ENCODE data around the gene CNP. TPM values are rescaled to one million over a fixed set of nuclear protein-coding genes. Genes with fewer than 3 reads are reported as not detected.

CNP gene
- total RNA-seq, 1 donor from 2014 or later = 79.4 TPM

- Mint-ChIP-seq H3K9me3 (ENCODE audit: low read depth) (no peaks in the 10 kb centered on the region), H3K27ac (ENCODE audit: unreplicated experiment) (no peak overlapping the region), H3K36me3 (ENCODE audit: low read depth) (peaks cover 3% of the 10 kb centered on the region), H3K27me3 (ENCODE audit: low read depth) (peaks cover 3% of the 10 kb centered on the region), H3K4me3 (ENCODE audit: unreplicated experiment) (no peak overlapping the region), H3K4me1 (ENCODE audit: low read depth) (peaks cover 21% of the 10 kb centered on the region)
- DNase-seq (ENCODE audit: low spot score) = no peak
- TF ChIP-seq, protein P1, sequence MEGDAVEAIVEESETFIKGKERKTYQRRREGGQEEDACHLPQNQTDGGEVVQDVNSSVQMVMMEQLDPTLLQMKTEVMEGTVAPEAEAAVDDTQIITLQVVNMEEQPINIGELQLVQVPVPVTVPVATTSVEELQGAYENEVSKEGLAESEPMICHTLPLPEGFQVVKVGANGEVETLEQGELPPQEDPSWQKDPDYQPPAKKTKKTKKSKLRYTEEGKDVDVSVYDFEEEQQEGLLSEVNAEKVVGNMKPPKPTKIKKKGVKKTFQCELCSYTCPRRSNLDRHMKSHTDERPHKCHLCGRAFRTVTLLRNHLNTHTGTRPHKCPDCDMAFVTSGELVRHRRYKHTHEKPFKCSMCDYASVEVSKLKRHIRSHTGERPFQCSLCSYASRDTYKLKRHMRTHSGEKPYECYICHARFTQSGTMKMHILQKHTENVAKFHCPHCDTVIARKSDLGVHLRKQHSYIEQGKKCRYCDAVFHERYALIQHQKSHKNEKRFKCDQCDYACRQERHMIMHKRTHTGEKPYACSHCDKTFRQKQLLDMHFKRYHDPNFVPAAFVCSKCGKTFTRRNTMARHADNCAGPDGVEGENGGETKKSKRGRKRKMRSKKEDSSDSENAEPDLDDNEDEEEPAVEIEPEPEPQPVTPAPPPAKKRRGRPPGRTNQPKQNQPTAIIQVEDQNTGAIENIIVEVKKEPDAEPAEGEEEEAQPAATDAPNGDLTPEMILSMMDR (IDR thresholded peaks at IDR 0.05) = no peak
These were observed 60.4 kb downstream of the CNP start for GRCh38 chr17:42026857-42027589.

Other genes starting within 250 kb of the CNP start
- gene HAP1, start 232.2 kb upstream of the CNP start, total RNA-seq = not detected in 3 replicates
- gene JUP, start 180.1 kb upstream of the CNP start, total RNA-seq = 8.1 to 22.0 TPM (median 18.8 TPM) in 3 replicates
- gene P3H4, start 154.8 kb upstream of the CNP start, total RNA-seq = 83.8 to 109 TPM (median 84.8 TPM) in 3 replicates
- 557 to 584 TPM (median 567 TPM) in 3 replicates for gene FKBP10, start 153.8 kb upstream of the CNP start, total RNA-seq
- 39.8 to 52.4 TPM (median 47.8 TPM) in 3 replicates for gene NT5C3B, start 130.6 kb upstream of the CNP start, total RNA-seq
- gene KLHL10, start 129.0 kb upstream of the CNP start, total RNA-seq = 0.67 TPM in 1 of 3 replicates, not detected in the others
- 12.9 to 15.3 TPM (median 14.6 TPM) in 3 replicates for gene KLHL11, start 101.4 kb upstream of the CNP start, total RNA-seq
- gene ACLY, start 47.8 kb upstream of the CNP start, total RNA-seq = 181 to 189 TPM (median 187 TPM) in 3 replicates
- gene ODAD4, start 36.2 kb upstream of the CNP start, total RNA-seq = 0.70 to 0.99 TPM (median 0.77 TPM) in 3 replicates
- gene DNAJC7, start 50.6 kb downstream of the CNP start, total RNA-seq = 51.1 to 61.0 TPM (median 51.2 TPM) in 3 replicates
- 54.7 to 57.0 TPM (median 56.9 TPM) in 3 replicates for gene NKIRAS2, start 53.3 kb downstream of the CNP start, total RNA-seq
- 0.24 to 0.77 TPM (median 0.62 TPM) in 3 replicates for gene C17orf113, start 83.8 kb downstream of the CNP start, total RNA-seq
- gene ZNF385C, start 131.7 kb downstream of the CNP start, total RNA-seq = 0.07 to 0.18 TPM in 2 of 3 replicates, not detected in the other
- 0.53 to 0.64 TPM (median 0.55 TPM) in 3 replicates for gene DHX58, start 145.9 kb downstream of the CNP start, total RNA-seq
- 21.7 to 38.0 TPM (median 22.3 TPM) in 3 replicates for gene KAT2A, start 154.6 kb downstream of the CNP start, total RNA-seq
- gene HSPB9, start 156.0 kb downstream of the CNP start, total RNA-seq = not detected in 3 replicates
- gene RAB5C, start 188.2 kb downstream of the CNP start, total RNA-seq = 107 to 118 TPM (median 116 TPM) in 3 replicates
- not detected in 3 replicates for gene KCNH4, start 214.3 kb downstream of the CNP start, total RNA-seq
- gene HCRT, start 218.7 kb downstream of the CNP start, total RNA-seq = not detected in 3 replicates
- 3.5 to 8.9 TPM (median 7.8 TPM) in 3 replicates for gene GHDC, start 227.7 kb downstream of the CNP start, total RNA-seq